ENCODE measurements around the gene ILDR1.

The ILDR1 gene

DNA sequence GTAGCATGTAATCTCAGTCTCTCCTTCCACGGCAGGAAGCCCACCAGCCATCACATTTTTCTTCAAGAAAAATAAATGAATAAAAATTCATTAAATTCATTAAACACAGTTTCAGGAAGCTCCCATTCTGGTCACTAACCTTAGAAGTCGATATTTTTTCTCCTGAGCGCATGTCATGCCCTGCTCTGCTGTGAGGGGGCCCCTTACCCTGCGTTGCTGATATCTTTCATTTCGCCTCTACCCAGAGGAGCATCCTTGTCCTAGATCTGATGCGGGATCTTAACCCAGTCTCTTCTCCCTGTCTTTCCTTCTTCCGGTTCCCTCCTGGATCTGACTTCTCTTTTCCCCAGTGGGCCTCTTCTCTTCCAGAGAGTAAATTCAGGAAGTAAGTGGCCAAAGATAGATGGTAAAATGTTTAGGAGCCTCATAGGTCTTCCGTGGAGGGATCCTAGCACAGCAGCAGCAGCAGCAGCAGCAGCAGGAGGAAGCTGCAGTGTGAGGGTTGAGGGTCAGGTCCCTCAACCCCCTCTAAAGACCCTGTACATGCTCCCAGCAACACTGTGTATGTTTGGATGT, 1.4 kb upstream of the ILDR1 start:
- H3K9ac ChIP-seq: no peak overlapping the region
- H3K4me3 ChIP-seq: no peak overlapping the region
- H4K20me1 ChIP-seq: no peaks in the 10 kb centered on the region
- H3K27me3 ChIP-seq: peaks cover 7% of the 10 kb centered on the region; the same call in 1 of the 2 replicates
- no peak for TF ChIP-seq Cebpa-rat (IDR thresholded peaks at IDR 0.05)
- no peak overlapping the region for H3K27ac ChIP-seq
- H3K9me3 ChIP-seq: peaks cover 17% of the 10 kb centered on the region
- no peaks in the 10 kb centered on the region for H3K36me3 ChIP-seq
- H3K4me1 ChIP-seq: peaks cover 15% of the 10 kb centered on the region
- H3K4me2 ChIP-seq: no peak overlapping the region

- Histone ChIP-seq H3K27ac (no peak overlapping the region), H3K27me3 (peaks cover 7% of the 10 kb centered on the region; the same call in 1 of the 2 replicates), H3K36me3 (no peaks in the 10 kb centered on the region), H4K20me1 (no peaks in the 10 kb centered on the region), H3K4me1 (peaks cover 15% of the 10 kb centered on the region), H3K9me3 (peaks cover 19% of the 10 kb centered on the region), H3K9ac (no peak overlapping the region), H3K4me3 (no peak overlapping the region), H3K4me2 (no peak overlapping the region; the same call in 1 of the 2 replicates)
- TF ChIP-seq Cebpa-rat (IDR thresholded peaks at IDR 0.05): no peak
These were observed 1.0 kb downstream of the ILDR1 start for GRCh38 chr3:122021037-122021436.

DNA sequence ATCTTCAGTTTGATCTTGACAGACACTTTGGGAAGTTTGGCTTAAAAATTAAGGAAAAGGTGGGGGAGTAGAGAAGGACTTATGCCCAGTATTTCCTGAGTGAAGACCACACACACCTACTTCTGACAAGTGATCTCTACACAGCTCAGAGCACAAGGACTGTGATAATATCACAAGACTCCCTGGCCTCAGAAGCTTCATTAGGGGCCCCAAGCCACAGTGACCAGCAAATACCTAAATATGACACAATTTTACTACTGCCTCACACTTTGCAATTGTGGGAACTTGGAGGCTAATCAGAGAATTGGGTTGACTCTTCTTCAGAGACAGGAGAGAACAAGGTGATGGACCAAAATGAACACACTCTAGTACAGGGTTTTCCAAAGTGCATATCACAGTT, 2.6 kb downstream of the ILDR1 start:
- Histone ChIP-seq H3K27me3 (peaks cover 7% of the 10 kb centered on the region; the same call in 1 of the 2 replicates), H3K9me3 (peaks cover 19% of the 10 kb centered on the region), H3K4me2 (no peak overlapping the region), H3K27ac (no peak overlapping the region), H3K4me1 (peaks cover 8% of the 10 kb centered on the region), H4K20me1 (no peaks in the 10 kb centered on the region), H3K36me3 (no peaks in the 10 kb centered on the region), H3K9ac (no peak overlapping the region), H3K4me3 (no peak overlapping the region)
- TF ChIP-seq Cebpa-rat (IDR thresholded peaks at IDR 0.05): no peak

DNA sequence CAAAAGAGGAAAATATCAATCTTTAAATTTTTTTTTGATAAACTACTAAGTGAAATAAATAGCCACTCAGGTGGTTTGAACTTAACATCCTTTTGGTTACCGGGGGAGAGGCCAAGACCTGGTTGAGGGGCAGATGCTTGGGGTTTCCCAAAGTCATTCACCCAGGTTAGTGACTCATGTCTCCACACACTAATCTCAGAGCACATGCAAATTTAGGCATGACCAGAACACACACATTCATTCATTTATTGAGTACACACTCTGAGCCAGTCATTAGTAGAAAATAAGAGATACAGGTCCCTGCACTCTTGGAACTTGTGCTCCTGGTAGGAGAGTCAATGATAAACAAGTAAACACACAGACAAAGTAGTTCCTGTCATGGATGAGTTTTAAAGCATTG, 7.3 kb downstream of the ILDR1 start:
- H3K27me3 ChIP-seq: no peaks in the 10 kb centered on the region
- H3K4me1 ChIP-seq: no peaks in the 10 kb centered on the region
- H4K20me1 ChIP-seq: no peaks in the 10 kb centered on the region
- no peak overlapping the region for H3K27ac ChIP-seq
- H3K36me3 ChIP-seq: no peaks in the 10 kb centered on the region
- no peak overlapping the region for H3K4me2 ChIP-seq
- no peak overlapping the region for H3K4me3 ChIP-seq
- TF ChIP-seq Cebpa-rat (IDR thresholded peaks at IDR 0.05): no peak
- 0 out of 2 replicates have a peak, but pooled peaks cover 6% of the 10 kb centered on the region for H3K9me3 ChIP-seq
- no peak overlapping the region for H3K9ac ChIP-seq

- H3K36me3 ChIP-seq: no peaks in the 10 kb centered on the region
- no peak overlapping the region for H3K4me2 ChIP-seq
- no peak overlapping the region for H3K27ac ChIP-seq
- no peak for TF ChIP-seq Cebpa-rat (IDR thresholded peaks at IDR 0.05)
- no peaks in the 10 kb centered on the region for H4K20me1 ChIP-seq
- no peaks in the 10 kb centered on the region for H3K4me1 ChIP-seq
- H3K27me3 ChIP-seq: no peaks in the 10 kb centered on the region
- 0 out of 2 replicates have a peak, but pooled peaks cover 6% of the 10 kb centered on the region for H3K9me3 ChIP-seq
- no peak overlapping the region for H3K9ac ChIP-seq
- H3K4me3 ChIP-seq: no peak overlapping the region
These were observed 8.6 kb downstream of the ILDR1 start for GRCh38 chr3:122013448-122013925.

GRCh38 chr3:122012821-122013220, 9.2 kb downstream of the ILDR1 start:
- Histone ChIP-seq H3K27ac (no peak overlapping the region), H3K9ac (no peak overlapping the region), H3K27me3 (no peaks in the 10 kb centered on the region), H3K4me2 (no peak overlapping the region), H4K20me1 (no peaks in the 10 kb centered on the region), H3K4me3 (no peak overlapping the region), H3K4me1 (no peaks in the 10 kb centered on the region), H3K36me3 (no peaks in the 10 kb centered on the region), H3K9me3 (0 out of 2 replicates have a peak, but pooled peaks cover 6% of the 10 kb centered on the region)
- no peak for TF ChIP-seq Cebpa-rat (IDR thresholded peaks at IDR 0.05)

DNA sequence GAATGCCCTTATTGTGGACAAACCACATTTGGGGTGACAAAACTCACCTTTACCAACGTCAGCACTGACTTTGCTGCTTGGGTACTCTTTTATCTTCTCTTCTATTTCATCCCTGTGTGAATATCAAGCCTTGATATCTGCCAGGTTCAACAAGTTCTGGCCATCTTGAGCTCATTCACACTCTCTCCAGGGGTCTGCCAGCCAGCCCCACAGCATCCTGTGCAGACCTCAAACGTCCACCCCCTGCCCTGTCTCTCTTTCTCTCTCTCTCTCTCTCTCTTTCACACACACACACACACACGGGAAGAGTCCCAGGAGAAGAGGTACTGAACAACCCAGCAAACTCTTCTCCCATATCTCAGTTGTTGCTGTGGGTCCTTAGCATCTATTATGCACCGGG, 10.7 kb downstream of the ILDR1 start:
- Histone ChIP-seq H3K9me3 (no peaks in the 10 kb centered on the region), H3K4me1 (no peaks in the 10 kb centered on the region), H3K4me3 (no peak overlapping the region), H3K4me2 (no peak overlapping the region), H4K20me1 (no peaks in the 10 kb centered on the region), H3K9ac (no peak overlapping the region), H3K27me3 (no peaks in the 10 kb centered on the region), H3K36me3 (no peaks in the 10 kb centered on the region), H3K27ac (no peak overlapping the region)
- no peak for TF ChIP-seq Cebpa-rat (IDR thresholded peaks at IDR 0.05)

- Histone ChIP-seq H3K9me3 (no peaks in the 10 kb centered on the region), H3K27me3 (no peaks in the 10 kb centered on the region), H3K4me3 (no peak overlapping the region), H3K4me2 (no peak overlapping the region), H3K36me3 (no peaks in the 10 kb centered on the region), H4K20me1 (no peaks in the 10 kb centered on the region), H3K9ac (no peak overlapping the region), H3K27ac (no peak overlapping the region), H3K4me1 (no peaks in the 10 kb centered on the region)
- TF ChIP-seq Cebpa-rat (IDR thresholded peaks at IDR 0.05): no peak
These were observed 11.5 kb downstream of the ILDR1 start for GRCh38 chr3:122010506-122010905.

DNA sequence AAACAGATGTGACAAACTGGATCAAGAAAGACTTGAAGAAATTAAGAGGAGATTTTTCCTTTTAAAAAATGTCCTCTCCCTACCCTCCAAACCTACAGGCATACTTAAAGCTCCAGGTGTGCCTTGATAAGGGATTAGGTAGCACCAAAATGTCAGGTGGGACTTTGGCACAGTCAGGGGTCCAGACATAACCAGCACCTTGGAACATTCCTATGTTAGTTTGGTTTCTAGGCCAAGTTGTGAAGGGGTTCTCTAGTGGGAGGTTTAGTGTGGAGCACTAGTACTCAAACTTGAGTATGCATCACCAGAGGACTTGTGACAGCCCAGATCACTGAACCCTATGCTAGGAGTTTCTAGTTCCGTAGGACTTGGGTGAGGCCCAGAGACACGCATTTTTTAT, 13.9 kb downstream of the ILDR1 start:
- Histone ChIP-seq H3K4me1 (peaks cover 18% of the 10 kb centered on the region), H3K9ac (no peak overlapping the region), H3K27me3 (no peaks in the 10 kb centered on the region), H3K4me2 (no peak overlapping the region), H3K4me3 (no peak overlapping the region), H4K20me1 (no peaks in the 10 kb centered on the region), H3K9me3 (no peaks in the 10 kb centered on the region), H3K36me3 (no peaks in the 10 kb centered on the region), H3K27ac (no peak overlapping the region)
- TF ChIP-seq Cebpa-rat (IDR thresholded peaks at IDR 0.05): no peak

GRCh38 chr3:122006267-122006666, 15.8 kb downstream of the ILDR1 start:
- H3K36me3 ChIP-seq: no peaks in the 10 kb centered on the region
- no peaks in the 10 kb centered on the region for H3K27me3 ChIP-seq
- H3K4me1 ChIP-seq: peaks cover 37% of the 10 kb centered on the region
- no peak for TF ChIP-seq Cebpa-rat (IDR thresholded peaks at IDR 0.05)
- no peak overlapping the region for H3K9ac ChIP-seq
- no peak overlapping the region for H3K4me3 ChIP-seq
- H4K20me1 ChIP-seq: no peaks in the 10 kb centered on the region
- H3K27ac ChIP-seq: no peak overlapping the region
- H3K9me3 ChIP-seq: no peaks in the 10 kb centered on the region
- H3K4me2 ChIP-seq: no peak overlapping the region
